ENCODE measurements around the gene SNX25.
"Not testable (repeated sequence)": the region's sequence is repeated elsewhere in the genome, so short reads cannot be mapped to it uniquely, and the experiment has no call there.

The SNX25 gene

GRCh38 chr4:185304944-185305690 lies 95.7 kb downstream of the SNX25 start:
- DNase-seq (ENCODE audit: low read depth in 3 of 3) = peak in 1 of 3 experiments; percentile 0

GRCh38 chr4:185305979-185306442 lies 96.6 kb downstream of the SNX25 start:
- no peak for DNase-seq (ENCODE audit: low read depth in 3 of 3)

- no peak for DNase-seq (ENCODE audit: low read depth in 3 of 3)
These were observed 97.9 kb downstream of the SNX25 start for GRCh38 chr4:185307136-185307950.

GRCh38 chr4:185309770-185310169 lies 100.4 kb downstream of the SNX25 start:
- DNase-seq (ENCODE audit: low read depth in 3 of 3) = no peak

- no peak for DNase-seq (ENCODE audit: low read depth in 3 of 3)
These were observed 101.9 kb downstream of the SNX25 start for GRCh38 chr4:185311113-185311888.

- DNase-seq (ENCODE audit: low read depth in 3 of 3) = no peak
These were observed 103.3 kb downstream of the SNX25 start for GRCh38 chr4:185312699-185313098.

- not testable (repeated sequence) for DNase-seq (ENCODE audit: low read depth in 3 of 3)
These were observed 108.1 kb downstream of the SNX25 start for GRCh38 chr4:185317462-185317861.

- DNase-seq (ENCODE audit: low read depth in 3 of 3) = no peak
These were observed 108.5 kb downstream of the SNX25 start for GRCh38 chr4:185317880-185318279.

GRCh38 chr4:185318679-185319078 lies 109.3 kb downstream of the SNX25 start:
- DNase-seq (ENCODE audit: low read depth in 3 of 3) = no peak

- no peak for DNase-seq (ENCODE audit: low read depth in 3 of 3)
These were observed 113.4 kb downstream of the SNX25 start for GRCh38 chr4:185322803-185323202.

- no peak for DNase-seq (ENCODE audit: low read depth in 3 of 3)
These were observed 114.2 kb downstream of the SNX25 start for GRCh38 chr4:185323606-185324005.

GRCh38 chr4:185324361-185324760 lies 115.0 kb downstream of the SNX25 start:
- DNase-seq (ENCODE audit: low read depth in 3 of 3) = not testable (repeated sequence)

- DNase-seq (ENCODE audit: low read depth in 3 of 3) = not testable (repeated sequence)
These were observed 116.3 kb downstream of the SNX25 start for GRCh38 chr4:185325721-185326120.

GRCh38 chr4:185328586-185328985 lies 119.2 kb downstream of the SNX25 start:
- DNase-seq (ENCODE audit: low read depth in 3 of 3) = no peak

GRCh38 chr4:185329879-185330510 lies 120.6 kb downstream of the SNX25 start:
- not testable (repeated sequence) for DNase-seq (ENCODE audit: low read depth in 3 of 3)

GRCh38 chr4:185332575-185333464 lies 123.4 kb downstream of the SNX25 start:
- no peak for DNase-seq (ENCODE audit: low read depth in 3 of 3)

GRCh38 chr4:185334326-185334725 lies 124.9 kb downstream of the SNX25 start:
- DNase-seq (ENCODE audit: low read depth in 3 of 3) = no peak

GRCh38 chr4:185335579-185335978 lies 126.2 kb downstream of the SNX25 start:
- DNase-seq (ENCODE audit: low read depth in 3 of 3) = no peak

- no peak for DNase-seq (ENCODE audit: low read depth in 3 of 3)
These were observed 130.5 kb downstream of the SNX25 start for GRCh38 chr4:185339941-185340340.

- no peak for DNase-seq (ENCODE audit: low read depth in 3 of 3)
These were observed 132.0 kb downstream of the SNX25 start for GRCh38 chr4:185341377-185341776.

GRCh38 chr4:185341841-185342240 lies 132.4 kb downstream of the SNX25 start:
- no peak for DNase-seq (ENCODE audit: low read depth in 3 of 3)

Measured in stimulated activated CD4-positive, alpha-beta T cell treated with anti-CD3 and anti-CD28 coated beads, TNF-alpha, amount 100 ng/mL, for 24 hours (primary cell).